GM10847 (cell line): ENCODE measurements around the gene DLL1.

Experiments
- POLR2A ChIP-seq: IDR thresholded peaks from 2 replicates; pipeline ENCODE4 v1.6.1; 2011; ENCODE audit not compliant: insufficient read length; ENCODE audit errors: extremely low read depth

The DLL1 gene

GRCh38 chr6:170287371-170287876 lies 3.5 kb downstream of the DLL1 start:
- TF ChIP-seq POLR2A = no peak

- no peak for TF ChIP-seq POLR2A
Observed at GRCh38 chr6:170286934-170287265, 4.0 kb downstream of the DLL1 start.

GRCh38 chr6:170286246-170286933 lies 4.5 kb downstream of the DLL1 start:
- no peak for TF ChIP-seq POLR2A

GRCh38 chr6:170285482-170285881 lies 5.4 kb downstream of the DLL1 start:
- TF ChIP-seq POLR2A = no peak

GRCh38 chr6:170284866-170285469 lies 5.9 kb downstream of the DLL1 start:
- no peak for TF ChIP-seq POLR2A

GRCh38 chr6:170284126-170284773 lies 6.6 kb downstream of the DLL1 start:
- TF ChIP-seq POLR2A = no peak

GRCh38 chr6:170283212-170284081 lies 7.4 kb downstream of the DLL1 start:
- TF ChIP-seq POLR2A = no peak

GRCh38 chr6:170282512-170283158 lies 8.2 kb downstream of the DLL1 start:
- TF ChIP-seq POLR2A = no peak

- TF ChIP-seq POLR2A = no peak
Observed at GRCh38 chr6:170281331-170282292, 9.3 kb downstream of the DLL1 start.

- TF ChIP-seq POLR2A = no peak
Observed at GRCh38 chr6:170280689-170281045, 10.2 kb downstream of the DLL1 start.

- no peak for TF ChIP-seq POLR2A
Observed at GRCh38 chr6:170279977-170280688, 10.7 kb downstream of the DLL1 start.

GRCh38 chr6:170279426-170279825 lies 11.5 kb downstream of the DLL1 start:
- no peak for TF ChIP-seq POLR2A

GRCh38 chr6:170278743-170279094 lies 12.2 kb downstream of the DLL1 start:
- TF ChIP-seq POLR2A = no peak
